Bone marrow (tissue), 2 donors: ENCODE results near the gene ATF4.

Source experiments
- DNase-seq, 2 donors: peaks; one replicate each; lab custom pipeline; 2025; lab: John Stamatoyannopoulos, UW

ATF4 gene

GRCh38 chr22:39558254-39558727 lies 37.9 kb downstream of the ATF4 start:
- DNase-seq = no peak

GRCh38 chr22:39558950-39559349 lies 38.6 kb downstream of the ATF4 start:
- no peak for DNase-seq

GRCh38 chr22:39559456-39560105 lies 39.2 kb downstream of the ATF4 start:
- DNase-seq = no peak

- no peak for DNase-seq
Measured at GRCh38 chr22:39560127-39560526, 39.8 kb downstream of the ATF4 start.

- no peak for DNase-seq
Measured at GRCh38 chr22:39562839-39563489, 42.6 kb downstream of the ATF4 start.

GRCh38 chr22:39563571-39564428 lies 43.4 kb downstream of the ATF4 start:
- DNase-seq = no peak

- no peak for DNase-seq
Measured at GRCh38 chr22:39565414-39565944, 45.1 kb downstream of the ATF4 start.

GRCh38 chr22:39567135-39567946 lies 47.0 kb downstream of the ATF4 start:
- no peak for DNase-seq

- DNase-seq = no peak
Measured at GRCh38 chr22:39568278-39568981, 48.1 kb downstream of the ATF4 start.

- no peak for DNase-seq
Measured at GRCh38 chr22:39569066-39569465, 48.7 kb downstream of the ATF4 start.

GRCh38 chr22:39570226-39570625 lies 49.9 kb downstream of the ATF4 start:
- no peak for DNase-seq

- no peak for DNase-seq
Measured at GRCh38 chr22:39570665-39571064, 50.3 kb downstream of the ATF4 start, which contains the start of gene CACNA1I. Gene CACNA1I, plus strand, starts transcription at chr22:39570753. Its CDS starts 0 bp downstream, at chr22:39570753.

- no peak for DNase-seq
Measured at GRCh38 chr22:39571538-39571937, 51.2 kb downstream of the ATF4 start.
